ENCODE measurements around the gene PTPMT1.
"Not testable (repeated sequence)": the region's sequence is repeated elsewhere in the genome, so short reads cannot be mapped to it uniquely, and the experiment has no call there.

- not testable (repeated sequence) for TF ChIP-seq CTCF, POLR2A (IDR thresholded peaks at IDR 0.05)
These were observed 8.4 kb upstream of the PTPMT1 start for GRCh38 chr11:47557004-47557403.
